Panc1 (cell line): Measurements from ENCODE around the gene RXRB.
A peak's percentile ranks its signal among the peaks of the same experiment; 100 is the strongest.

Experiments used
- CTCF ChIP-seq: fragments of 450-650 bp; IDR thresholded peaks from 2 replicates; pipeline ENCODE4 v1.5.1; 2017; ENCODE audit warnings: mild to moderate bottlenecking
- POLR2AphosphoS5 ChIP-seq: IDR thresholded peaks from 2 replicates; pipeline ENCODE4 v1.6.1; 2012; ENCODE audit warnings: mild to moderate bottlenecking, low read depth, low read length, moderate library complexity
- REST ChIP-seq, 2 experiments: IDR thresholded peaks; 2 replicates each; pipeline ENCODE4 v1.6.1; 2011 to 2012; ENCODE audit warnings: low read depth in 2 of 2, control low read depth in 1 of 2, low read length in 1 of 2, mild to moderate bottlenecking in 1 of 2, moderate library complexity in 1 of 2; ENCODE audit not compliant: insufficient read depth in 1 of 2

- TF ChIP-seq CTCF (no peak), POLR2AphosphoS5 (peak; percentile 67), REST (IDR thresholded peaks at IDR 0.05; ENCODE audit: insufficient read depth in 1 of 2, low read depth in 2 of 2, low read length in 1 of 2) (0 out of 4 replicates have a peak, but pooled peaks of 1 of the 2 experiments have one; percentile 57)
These were observed 7.9 kb upstream of the RXRB start, which contains the start of gene RING1 for GRCh38 chr6:33208091-33208967.
